GM23248 (cell line): ENCODE results near the gene PFDN1.

Experiments
- EZH2 ChIP-seq: fragments of 200-600 bp; sonication (generic); IDR thresholded peaks from 2 replicates; pipeline ENCODE4 v1.6.1; 2018; ENCODE audit warnings: antibody characterized with exemption, mild to moderate bottlenecking; ENCODE audit not compliant: insufficient read depth, poor library complexity, severe bottlenecking
- EZH2phosphoT487 ChIP-seq: fragments of 200-600 bp; sonication (generic); IDR thresholded peaks from 2 replicates; pipeline ENCODE4 v1.6.1; 2018; ENCODE audit warnings: antibody characterized with exemption, moderate library complexity, mild to moderate bottlenecking, low read depth; ENCODE audit not compliant: insufficient read depth

- TF ChIP-seq EZH2phosphoT487 (no peak), EZH2 (no peak)
Measured at GRCh38 chr5:140342896-140343295, 40.0 kb upstream of the PFDN1 start.
